WERI-Rb-1 (cell line): ENCODE measurements around the gene DMTF1.
"Not testable (repeated sequence)": the region's sequence is repeated elsewhere in the genome, so short reads cannot be mapped to it uniquely, and the experiment has no call there.

Experiments used
- DNase-seq: peaks from one replicate; pipeline ENCODE4 v3.0.0-alpha.2; 2020
- H3K27ac ChIP-seq: fragments of 250-450 bp; sonication (Bioruptor Pico); 2 replicates; pipeline ENCODE4 v1.5.1; 2020; ENCODE audit warnings: mild to moderate bottlenecking, moderate library complexity
- H3K27me3 ChIP-seq: fragments of 250-450 bp; sonication (Bioruptor Pico); 2 replicates; pipeline ENCODE4 v1.5.1; 2021; ENCODE audit warnings: mild to moderate bottlenecking, low read depth, moderate library complexity; ENCODE audit not compliant: insufficient read depth, severe bottlenecking
- H3K36me3 ChIP-seq: fragments of 250-450 bp; sonication (Bioruptor Pico); 2 replicates; pipeline ENCODE4 v1.5.1; 2020; ENCODE audit warnings: mild to moderate bottlenecking, moderate library complexity
- H3K4me3 ChIP-seq: 2 replicates; pipeline ENCODE4 v1.5.1; 2011; ENCODE audit warnings: low read depth, mild to moderate bottlenecking, control low read depth, low read length
- H3K9me3 ChIP-seq: fragments of 250-450 bp; sonication (Bioruptor Pico); 2 replicates; pipeline ENCODE4 v1.5.1; 2021; ENCODE audit warnings: mild to moderate bottlenecking, moderate library complexity; ENCODE audit not compliant: severe bottlenecking
- TF ChIP-seq, protein P1 (sequence below): IDR thresholded peaks from 2 replicates; pipeline ENCODE4 v1.5.1; 2011; ENCODE audit warnings: low read depth, mild to moderate bottlenecking, control low read depth, inconsistent platforms, low read length

DMTF1 gene

DNA sequence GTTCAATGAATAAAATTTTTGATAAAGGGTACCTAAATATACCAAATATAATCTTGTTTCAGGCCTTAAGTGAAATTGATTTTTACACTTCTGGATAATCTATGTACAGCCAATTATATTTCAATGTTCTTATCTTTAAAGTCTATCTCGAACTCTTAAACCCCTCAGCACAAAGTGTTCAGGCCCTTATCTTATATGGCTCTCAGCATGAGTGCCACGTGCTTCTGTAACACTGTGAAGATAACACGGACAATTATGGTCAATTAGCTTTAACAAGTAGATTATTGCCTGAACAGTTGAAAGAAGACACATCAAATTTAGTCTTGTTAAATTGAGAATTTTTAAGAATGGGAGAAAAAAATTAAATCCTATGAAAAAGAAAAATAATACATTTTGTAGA is 40.4 kb upstream of the DMTF1 start:
- DNase-seq, result no peak
- H3K27me3 ChIP-seq, result no peaks in the 10 kb centered on the region
- peaks cover 3% of the 10 kb centered on the region for H3K9me3 ChIP-seq
- TF ChIP-seq, protein P1, sequence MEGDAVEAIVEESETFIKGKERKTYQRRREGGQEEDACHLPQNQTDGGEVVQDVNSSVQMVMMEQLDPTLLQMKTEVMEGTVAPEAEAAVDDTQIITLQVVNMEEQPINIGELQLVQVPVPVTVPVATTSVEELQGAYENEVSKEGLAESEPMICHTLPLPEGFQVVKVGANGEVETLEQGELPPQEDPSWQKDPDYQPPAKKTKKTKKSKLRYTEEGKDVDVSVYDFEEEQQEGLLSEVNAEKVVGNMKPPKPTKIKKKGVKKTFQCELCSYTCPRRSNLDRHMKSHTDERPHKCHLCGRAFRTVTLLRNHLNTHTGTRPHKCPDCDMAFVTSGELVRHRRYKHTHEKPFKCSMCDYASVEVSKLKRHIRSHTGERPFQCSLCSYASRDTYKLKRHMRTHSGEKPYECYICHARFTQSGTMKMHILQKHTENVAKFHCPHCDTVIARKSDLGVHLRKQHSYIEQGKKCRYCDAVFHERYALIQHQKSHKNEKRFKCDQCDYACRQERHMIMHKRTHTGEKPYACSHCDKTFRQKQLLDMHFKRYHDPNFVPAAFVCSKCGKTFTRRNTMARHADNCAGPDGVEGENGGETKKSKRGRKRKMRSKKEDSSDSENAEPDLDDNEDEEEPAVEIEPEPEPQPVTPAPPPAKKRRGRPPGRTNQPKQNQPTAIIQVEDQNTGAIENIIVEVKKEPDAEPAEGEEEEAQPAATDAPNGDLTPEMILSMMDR, result no peak
- H3K36me3 ChIP-seq, result no peaks in the 10 kb centered on the region
- no peak overlapping the region for H3K27ac ChIP-seq
- no peak overlapping the region for H3K4me3 ChIP-seq

DNA sequence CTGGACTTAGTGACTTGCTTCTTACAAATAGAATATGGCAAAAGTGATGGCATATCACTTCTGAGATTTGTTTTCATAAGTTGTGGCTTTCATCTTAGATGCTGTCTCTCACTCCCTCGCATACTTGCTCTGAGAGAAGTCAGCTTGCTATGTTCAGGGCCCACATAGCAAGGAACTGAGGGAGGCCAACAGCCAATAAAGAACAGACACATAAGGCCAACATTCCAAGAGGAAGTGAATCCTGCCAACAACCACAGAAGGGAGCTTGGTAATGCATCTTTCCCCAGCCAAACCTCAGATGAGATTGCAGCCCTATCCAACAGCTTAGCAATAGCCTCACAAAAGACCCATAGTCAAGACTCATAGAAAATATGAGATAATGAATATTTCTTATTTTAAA is 39.2 kb upstream of the DMTF1 start:
- H3K9me3 ChIP-seq, result peaks cover 3% of the 10 kb centered on the region
- H3K4me3 ChIP-seq, result no peak overlapping the region
- H3K27me3 ChIP-seq, result no peaks in the 10 kb centered on the region
- H3K27ac ChIP-seq, result no peak overlapping the region
- TF ChIP-seq, protein P1, result no peak
- no peaks in the 10 kb centered on the region for H3K36me3 ChIP-seq
- no peak for DNase-seq

DNA sequence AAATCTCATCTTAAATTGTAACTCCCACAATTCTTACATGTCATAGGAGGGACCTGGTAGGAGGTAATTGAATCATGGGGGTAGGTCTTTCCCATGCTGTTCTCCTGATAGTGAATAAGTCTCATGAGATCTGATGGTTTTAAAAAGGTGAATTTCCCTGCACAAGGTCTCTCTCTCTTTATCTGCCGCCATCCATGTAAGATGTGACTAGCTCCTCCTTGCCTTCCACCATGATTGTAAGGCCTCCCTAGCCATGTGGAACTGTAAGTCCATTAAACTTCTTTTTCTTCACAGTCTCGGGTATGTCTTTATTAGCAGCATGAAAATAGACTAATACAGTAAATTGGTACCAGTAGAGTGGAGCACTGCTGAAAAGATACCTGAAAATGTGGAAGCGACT is 38.3 kb upstream of the DMTF1 start:
- not testable (repeated sequence) for DNase-seq, H3K4me3 ChIP-seq, H3K36me3 ChIP-seq, H3K27me3 ChIP-seq, H3K9me3 ChIP-seq, H3K27ac ChIP-seq

DNA sequence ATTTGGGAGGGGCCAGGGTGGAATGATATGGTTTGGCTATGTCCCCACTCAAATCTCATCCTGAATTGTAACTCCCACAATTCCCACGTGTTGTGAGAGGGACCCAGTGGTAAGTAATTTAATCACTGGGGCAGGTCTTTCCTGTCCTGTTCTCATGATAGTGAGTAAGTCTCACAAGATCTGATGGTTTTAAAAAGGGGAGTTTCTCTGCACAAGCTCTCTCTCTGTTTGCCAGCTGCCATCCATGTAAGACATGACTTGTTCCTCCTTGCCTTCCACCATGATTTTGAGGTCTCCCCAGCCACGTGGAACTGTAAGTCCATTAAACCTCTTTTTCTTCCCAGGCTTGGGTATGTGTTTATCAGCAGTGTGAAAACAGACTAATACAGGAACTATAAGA is 36.5 kb upstream of the DMTF1 start:
- not testable (repeated sequence) for H3K9me3 ChIP-seq, H3K27ac ChIP-seq, DNase-seq, H3K27me3 ChIP-seq, H3K4me3 ChIP-seq, H3K36me3 ChIP-seq

DNA sequence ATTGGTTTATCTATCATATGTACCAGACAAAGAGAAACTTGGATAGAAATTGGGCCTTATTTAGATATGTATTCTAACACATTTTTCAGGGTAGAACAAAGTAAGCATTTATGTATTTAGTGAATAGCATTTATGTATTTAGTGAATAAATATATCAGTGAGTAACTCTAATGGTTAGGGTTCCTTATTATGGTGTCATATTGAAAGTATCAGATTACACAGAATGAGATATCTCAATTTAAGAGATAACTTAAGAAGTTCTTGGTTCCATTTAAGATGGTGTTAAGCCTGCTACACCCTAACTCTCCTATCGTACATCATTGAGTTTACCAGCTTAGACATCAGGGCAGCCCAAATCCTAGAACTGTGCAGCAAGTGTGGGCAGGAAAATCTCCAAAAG is 35.9 kb upstream of the DMTF1 start:
- H3K9me3 ChIP-seq, result peaks cover 3% of the 10 kb centered on the region
- DNase-seq, result no peak
- H3K4me3 ChIP-seq, result no peak overlapping the region
- no peak overlapping the region for H3K27ac ChIP-seq
- H3K36me3 ChIP-seq, result no peaks in the 10 kb centered on the region
- H3K27me3 ChIP-seq, result no peaks in the 10 kb centered on the region
- TF ChIP-seq, protein P1, result no peak

DNA sequence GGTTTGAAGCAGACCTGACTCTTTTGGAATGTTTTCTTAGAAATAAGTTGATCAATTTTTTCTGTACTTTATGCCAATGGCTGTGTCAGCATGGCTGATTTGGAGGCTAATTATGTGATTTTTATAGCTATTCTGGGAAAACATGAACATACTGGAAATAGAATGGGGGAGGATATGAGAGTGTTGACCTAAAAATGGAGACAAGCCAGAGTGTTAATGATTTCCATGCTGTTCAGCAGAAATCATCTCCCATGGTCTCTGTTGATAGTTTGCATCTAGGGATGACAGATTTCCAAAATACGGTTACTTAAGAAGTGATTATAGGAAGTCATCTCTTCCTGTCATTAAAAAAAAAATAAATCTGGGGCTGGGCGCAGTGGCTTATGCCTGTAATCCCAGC is 32.7 kb upstream of the DMTF1 start:
- H3K27me3 ChIP-seq, result no peaks in the 10 kb centered on the region
- H3K27ac ChIP-seq, result no peak overlapping the region
- H3K36me3 ChIP-seq, result no peaks in the 10 kb centered on the region
- no peak for DNase-seq
- no peak overlapping the region for H3K4me3 ChIP-seq
- H3K9me3 ChIP-seq, result no peaks in the 10 kb centered on the region
- TF ChIP-seq, protein P1, result no peak

DNA sequence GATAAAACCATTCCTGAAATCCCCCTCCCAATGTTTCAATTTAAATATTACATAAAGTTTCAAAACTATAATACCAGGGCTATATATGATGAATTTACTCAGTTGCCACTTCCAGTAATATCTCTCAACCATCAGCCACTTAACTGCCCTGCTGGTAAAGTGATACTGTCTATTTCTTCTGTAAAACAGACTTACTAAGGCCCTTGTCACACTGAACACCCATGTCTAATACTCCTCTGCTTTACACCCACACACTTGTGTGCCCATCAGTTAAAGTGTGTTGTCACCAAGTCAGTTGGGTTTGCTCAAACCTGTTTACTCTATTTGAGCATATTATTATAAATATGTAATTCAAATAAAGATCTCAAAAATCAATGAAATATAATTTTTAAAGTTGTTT is 29.1 kb upstream of the DMTF1 start:
- no peak for DNase-seq

More for the DNA sequence above, 29.1 kb upstream of the DMTF1 start:
- Histone ChIP-seq H3K27ac (no peak overlapping the region), H3K4me3 (no peak overlapping the region), H3K9me3 (no peaks in the 10 kb centered on the region), H3K27me3 (no peaks in the 10 kb centered on the region), H3K36me3 (no peaks in the 10 kb centered on the region)
- TF ChIP-seq, protein P1, result no peak
